NCI-H2196 (cell line): ENCODE measurements around the gene AGXT.
A peak's percentile ranks its signal among the peaks of the same experiment; 100 is the strongest.
"Not testable (repeated sequence)": the region's sequence is repeated elsewhere in the genome, so short reads cannot be mapped to it uniquely, and the experiment has no call there.

Source experiments
- DNase-seq: peaks from one replicate; lab custom pipeline; 2025; ENCODE audit not compliant: unreplicated experiment; lab: John Stamatoyannopoulos, UW

The AGXT gene

DNA sequence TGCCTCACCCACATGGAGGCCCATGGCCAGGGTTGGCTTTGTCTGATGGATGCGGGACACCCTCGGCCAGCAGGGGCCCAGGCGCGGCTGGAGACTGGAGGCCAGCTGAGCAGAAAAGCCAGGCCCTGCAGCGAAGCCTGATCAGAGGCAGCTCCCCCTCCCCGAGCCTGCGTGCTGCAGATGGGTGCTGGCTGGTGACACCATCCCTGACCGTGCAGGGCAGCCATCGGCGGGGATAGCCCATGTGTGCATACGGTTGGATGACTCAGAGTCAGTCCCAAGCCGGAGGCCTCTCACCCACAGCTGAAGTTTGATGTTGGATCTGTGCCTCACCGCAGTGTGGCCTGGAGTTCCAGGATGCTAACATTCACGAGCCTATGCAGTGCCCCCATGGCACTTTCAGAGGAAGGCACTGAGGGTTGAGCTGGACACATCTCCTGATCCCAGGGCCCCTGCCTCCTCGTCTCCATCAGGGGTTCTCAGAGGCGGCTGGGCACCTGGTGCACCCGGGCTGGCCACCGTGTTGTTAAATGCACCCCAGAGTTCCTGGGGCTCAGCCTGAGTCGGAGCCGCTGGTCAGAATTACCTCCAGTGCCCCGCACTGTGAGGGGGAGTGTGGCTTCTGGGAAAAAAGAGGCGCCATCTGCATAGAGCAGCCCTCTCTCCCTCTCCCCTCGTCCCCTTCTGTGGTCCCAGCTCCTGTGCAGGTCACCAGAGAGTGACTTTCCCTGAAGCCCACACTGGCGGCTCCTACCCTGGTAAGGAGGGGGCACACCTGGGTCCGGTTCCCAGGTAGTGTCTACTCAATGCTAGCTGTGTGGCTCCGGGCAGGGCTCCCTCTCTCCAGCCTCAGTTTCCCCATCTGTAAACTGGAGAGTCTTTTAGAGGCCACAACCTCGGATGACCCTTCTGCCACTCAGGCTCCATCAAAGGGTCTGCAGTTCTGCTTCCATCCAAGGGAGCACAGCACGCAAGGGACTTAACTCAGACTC is 29.2 kb upstream of the AGXT start:
- DNase-seq: no peak

GRCh38 chr2:240840435-240841060 is 28.1 kb upstream of the AGXT start:
- peak; percentile 74 for DNase-seq

DNA sequence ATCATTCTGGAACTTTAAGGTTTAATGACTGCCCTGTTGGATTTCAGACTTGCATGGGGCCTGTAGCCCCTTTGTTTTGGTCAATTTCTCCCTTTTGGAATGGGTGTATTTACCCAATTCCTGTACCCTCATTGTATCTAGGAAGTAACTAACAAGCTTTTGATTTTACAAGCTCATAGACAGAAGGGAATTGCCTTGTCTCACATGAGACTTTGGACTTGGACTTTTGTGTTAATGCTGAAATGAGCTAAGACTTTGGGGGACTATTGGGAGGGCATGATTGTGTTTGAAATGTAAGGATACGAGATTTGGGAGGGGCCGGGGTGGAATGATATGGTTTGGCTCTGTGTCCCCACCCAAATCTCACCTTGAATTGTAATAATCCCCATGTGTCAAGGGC is 22.3 kb upstream of the AGXT start:
- not testable (repeated sequence) for DNase-seq

- peak; percentile 6 for DNase-seq
These were observed 21.6 kb upstream of the AGXT start for GRCh38 chr2:240846873-240847595.

- DNase-seq: no peak
These were observed 20.8 kb upstream of the AGXT start for GRCh38 chr2:240847817-240848216.

GRCh38 chr2:240848900-240849680 is 19.5 kb upstream of the AGXT start:
- DNase-seq: no peak

- no peak for DNase-seq
These were observed 18.6 kb upstream of the AGXT start for GRCh38 chr2:240850026-240850425.

DNA sequence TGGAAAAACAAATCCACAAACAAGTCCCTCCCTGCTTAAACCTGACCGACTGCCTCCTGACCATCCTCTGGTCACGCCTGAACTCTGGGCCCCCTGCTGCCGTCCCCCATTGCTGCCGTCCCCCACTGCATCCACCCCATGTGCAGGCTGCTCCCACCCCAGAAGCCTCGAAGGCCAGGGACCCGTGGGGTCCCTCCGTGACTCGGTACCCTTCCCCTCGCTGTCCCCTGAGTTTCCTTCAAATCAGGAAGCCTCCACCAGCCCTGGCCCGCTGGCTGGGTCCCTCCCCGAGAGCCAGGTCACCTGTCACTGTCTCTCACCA is 17.9 kb upstream of the AGXT start:
- DNase-seq: no peak

DNA sequence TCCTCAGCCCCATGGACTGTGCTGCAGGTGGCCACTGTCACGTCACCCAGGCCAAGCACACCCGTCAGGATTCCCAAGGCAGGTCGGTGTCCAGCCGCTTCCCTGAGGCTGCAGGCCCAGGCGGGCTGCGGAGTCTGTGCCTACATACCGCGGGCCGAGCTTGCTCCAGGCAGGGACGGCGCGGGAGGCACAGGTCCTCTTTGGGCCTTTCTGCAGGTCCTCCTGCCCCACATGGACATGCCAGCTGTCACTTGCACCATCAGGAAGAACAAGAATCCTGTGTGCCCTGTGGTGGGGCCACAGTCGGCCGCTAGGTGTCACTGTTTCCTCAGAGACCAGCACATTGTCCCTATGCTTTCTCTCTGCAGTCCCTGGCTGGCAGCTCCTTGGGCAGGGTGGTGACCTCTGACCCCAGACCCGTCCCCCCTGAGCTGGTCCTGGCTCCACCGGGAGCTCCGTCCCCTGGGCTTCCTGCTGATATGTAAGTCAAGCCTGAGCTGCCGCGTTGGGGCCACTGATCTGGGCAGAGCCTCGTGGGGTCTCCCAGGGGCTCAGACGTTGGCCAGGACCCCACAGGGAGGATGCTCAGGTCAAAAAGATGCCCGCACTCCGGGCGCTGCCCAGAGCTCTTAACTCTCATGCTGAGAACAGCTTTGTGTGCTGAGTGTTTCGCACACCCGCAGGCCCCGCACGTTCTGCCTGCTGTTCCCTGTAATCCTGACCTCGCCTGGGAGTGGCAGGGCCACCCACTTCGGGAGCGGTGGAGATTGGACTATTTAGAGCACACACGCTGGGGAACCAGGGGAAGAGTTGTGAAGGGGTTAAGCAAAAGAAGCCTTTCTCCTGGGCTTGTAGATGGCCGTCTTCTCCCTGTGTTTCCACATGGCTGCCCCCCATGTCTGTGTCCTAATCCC is 17.3 kb upstream of the AGXT start:
- DNase-seq: peak; percentile 86

- DNase-seq: no peak
These were observed 15.8 kb upstream of the AGXT start for GRCh38 chr2:240852671-240853314.

- no peak for DNase-seq
These were observed 13.0 kb upstream of the AGXT start for GRCh38 chr2:240855670-240856069.

DNA sequence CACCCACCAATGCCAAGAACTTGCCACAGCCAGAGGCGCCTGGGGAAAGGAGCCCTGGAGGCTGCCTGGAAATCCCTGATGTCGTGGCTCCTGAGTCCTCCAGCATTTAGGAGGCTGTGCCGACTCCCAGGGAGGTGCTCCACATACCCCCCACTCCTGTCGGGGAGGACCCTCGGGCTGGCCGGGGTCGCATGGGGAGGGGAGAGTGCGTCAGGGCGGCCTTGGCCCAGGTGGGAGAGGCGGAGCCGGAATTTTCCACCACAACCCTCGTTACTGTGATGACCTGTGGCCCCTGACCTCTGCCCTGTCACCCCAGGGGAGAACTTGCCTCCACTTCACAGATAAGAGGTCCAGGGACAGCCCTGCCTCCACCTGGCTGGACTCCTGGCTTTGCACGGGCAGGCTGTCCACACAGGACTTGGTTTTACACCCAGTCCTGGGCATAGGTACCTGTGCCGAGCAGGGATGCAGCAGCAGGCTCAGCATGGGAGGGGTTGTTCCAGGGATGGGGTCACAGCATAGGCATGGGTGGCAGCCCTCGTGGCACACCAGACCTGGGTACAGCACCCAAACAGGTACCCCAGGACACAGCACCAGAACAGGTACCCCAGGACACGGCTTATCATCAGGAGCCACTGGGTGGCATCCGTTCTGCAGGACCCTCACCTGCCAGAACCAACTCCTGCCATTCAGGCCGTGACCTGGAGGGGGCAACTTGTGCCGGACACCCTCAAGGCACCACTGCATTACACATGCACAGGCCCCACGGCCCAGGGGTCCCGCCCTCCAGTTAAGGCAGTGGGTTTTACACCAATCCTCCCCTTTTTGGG is 12.3 kb upstream of the AGXT start:
- DNase-seq: no peak

DNA sequence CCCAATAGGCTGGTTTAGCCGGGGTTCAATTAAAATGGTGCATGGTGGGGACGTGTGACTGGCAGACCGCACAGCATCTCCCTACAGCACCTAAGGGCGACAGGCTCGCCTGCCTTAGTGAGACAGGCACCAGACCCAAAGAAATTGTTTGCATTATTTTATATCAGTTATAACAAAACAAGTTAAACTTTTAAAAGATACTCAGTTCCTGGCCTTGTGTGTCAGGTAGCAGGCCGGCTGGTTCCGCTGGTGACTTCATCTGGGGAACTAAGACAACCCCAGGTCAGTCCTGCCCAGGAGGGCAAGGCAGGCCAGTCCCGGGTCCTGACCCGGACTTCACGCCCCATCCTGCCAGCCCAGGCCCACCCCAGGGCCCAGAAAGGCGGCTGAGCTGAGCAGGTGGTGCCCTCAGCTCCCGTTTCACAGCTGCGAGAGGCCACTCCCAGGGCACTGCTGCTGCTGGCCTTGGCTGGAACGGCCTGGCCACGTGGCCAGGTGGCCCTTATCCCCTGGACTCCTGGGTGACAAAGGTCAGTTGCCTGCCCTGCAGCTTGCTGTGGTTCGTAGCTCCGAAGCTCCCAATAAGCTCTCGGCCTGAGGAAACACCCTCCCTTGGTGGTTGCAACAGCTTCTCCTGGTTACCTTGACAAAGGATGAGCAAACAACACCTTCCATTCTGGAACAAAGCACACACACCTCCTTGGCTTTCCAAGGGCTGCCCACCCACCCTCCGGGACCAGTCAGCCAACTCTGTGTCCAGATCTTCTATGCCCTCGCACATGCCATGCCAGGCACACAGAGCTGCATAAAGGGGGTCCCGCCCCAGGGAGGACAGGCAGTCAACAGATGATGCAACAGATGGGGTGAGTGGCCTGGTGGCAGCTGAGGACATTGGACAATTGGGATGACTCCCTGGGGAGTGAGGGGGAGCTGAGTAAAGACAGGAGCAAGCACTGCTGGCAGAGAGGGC is 11.3 kb upstream of the AGXT start:
- peak; percentile 67 for DNase-seq

- DNase-seq: no peak
These were observed 10.3 kb upstream of the AGXT start for GRCh38 chr2:240858321-240858720.

DNA sequence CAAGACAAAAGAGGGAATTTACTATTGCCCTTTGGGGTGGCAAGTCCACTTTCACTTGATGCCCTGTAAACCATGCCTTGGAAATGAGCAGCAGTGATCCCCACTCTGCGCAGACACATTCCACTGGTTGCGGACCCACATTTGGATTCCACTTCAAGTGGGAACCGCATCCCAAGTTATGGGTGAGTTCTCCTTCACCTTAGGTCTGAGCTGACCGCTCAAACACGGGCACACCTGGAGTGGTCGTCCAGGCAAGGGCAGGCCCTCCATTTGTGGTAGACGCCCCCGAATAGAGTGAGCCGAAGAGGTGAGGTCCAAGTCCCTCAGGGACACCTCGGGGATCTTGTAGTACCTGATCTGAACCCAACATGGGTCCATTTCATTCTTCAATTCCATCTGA is 9.8 kb upstream of the AGXT start:
- no peak for DNase-seq

DNA sequence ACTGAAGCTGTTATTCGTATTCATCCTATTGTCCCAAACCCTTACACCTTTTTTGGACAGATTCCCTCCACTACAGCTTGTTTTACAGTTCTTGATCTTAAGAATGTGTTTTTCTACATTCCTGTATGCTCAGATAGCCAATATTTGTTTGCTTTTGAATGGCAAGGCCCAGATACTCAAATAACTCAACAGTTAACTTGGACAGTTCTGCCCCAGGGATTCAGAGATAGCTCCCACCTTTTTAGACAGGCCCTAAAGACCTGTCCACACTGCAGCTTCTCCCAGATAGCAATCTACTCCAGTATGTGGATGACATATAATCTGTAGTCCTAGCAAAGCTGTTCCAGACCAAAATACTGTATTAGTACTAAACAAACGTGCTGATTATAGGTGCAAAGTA is 7.1 kb upstream of the AGXT start:
- DNase-seq: no peak

- DNase-seq: no peak
These were observed 4.1 kb upstream of the AGXT start for GRCh38 chr2:240864475-240864874.

GRCh38 chr2:240865391-240865790 is 3.2 kb upstream of the AGXT start:
- DNase-seq: no peak
